ENCODE measurements around the gene CLDND1. TPM values are rescaled to one million over a fixed set of nuclear protein-coding genes. Genes with fewer than 3 reads are reported as not detected.

Gene CLDND1
- total and polyA plus RNA-seq, 7 donors = 17.1 to 301 (median 193) TPM

DNA sequence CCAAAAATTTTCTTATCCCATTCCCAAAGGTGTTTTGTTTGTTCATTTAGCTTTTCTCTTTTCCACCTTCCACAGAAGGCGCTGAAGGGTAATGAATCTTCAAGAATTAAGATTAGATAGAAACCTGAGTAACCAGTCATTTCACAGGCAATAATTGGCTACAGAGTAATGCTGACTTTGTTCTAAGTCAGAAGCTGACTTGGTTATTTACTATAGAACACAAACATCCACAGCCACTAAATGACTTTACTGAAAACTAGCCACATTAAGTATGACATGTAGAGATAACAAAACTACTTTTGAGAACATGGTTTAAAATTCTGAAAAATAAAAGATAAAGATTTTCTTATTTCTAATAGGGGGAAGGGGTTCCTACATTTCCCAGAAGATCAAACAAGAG lies 7.8 kb downstream of the CLDND1 start:
- H3K27ac ChIP-seq = no peak overlapping the region
- peaks cover 0 to 70% (median 10%) of the 10 kb centered on the region in 4 donors for H3K36me3 ChIP-seq
- WGBS, 2 donors = 97 to 98% methylated on average over 1 of the region's 1 CpG
- no peak for TF ChIP-seq POLR2AphosphoS5 (IDR thresholded peaks at IDR 0.05)
- TF ChIP-seq POLR2A (IDR thresholded peaks at IDR 0.05) = no peak
- TF ChIP-seq EP300 (IDR thresholded peaks at IDR 0.05) = no peak
- TF ChIP-seq, protein P1, sequence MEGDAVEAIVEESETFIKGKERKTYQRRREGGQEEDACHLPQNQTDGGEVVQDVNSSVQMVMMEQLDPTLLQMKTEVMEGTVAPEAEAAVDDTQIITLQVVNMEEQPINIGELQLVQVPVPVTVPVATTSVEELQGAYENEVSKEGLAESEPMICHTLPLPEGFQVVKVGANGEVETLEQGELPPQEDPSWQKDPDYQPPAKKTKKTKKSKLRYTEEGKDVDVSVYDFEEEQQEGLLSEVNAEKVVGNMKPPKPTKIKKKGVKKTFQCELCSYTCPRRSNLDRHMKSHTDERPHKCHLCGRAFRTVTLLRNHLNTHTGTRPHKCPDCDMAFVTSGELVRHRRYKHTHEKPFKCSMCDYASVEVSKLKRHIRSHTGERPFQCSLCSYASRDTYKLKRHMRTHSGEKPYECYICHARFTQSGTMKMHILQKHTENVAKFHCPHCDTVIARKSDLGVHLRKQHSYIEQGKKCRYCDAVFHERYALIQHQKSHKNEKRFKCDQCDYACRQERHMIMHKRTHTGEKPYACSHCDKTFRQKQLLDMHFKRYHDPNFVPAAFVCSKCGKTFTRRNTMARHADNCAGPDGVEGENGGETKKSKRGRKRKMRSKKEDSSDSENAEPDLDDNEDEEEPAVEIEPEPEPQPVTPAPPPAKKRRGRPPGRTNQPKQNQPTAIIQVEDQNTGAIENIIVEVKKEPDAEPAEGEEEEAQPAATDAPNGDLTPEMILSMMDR (IDR thresholded peaks at IDR 0.05) = no peak
- no peaks in the 10 kb centered on the region for H3K27me3 ChIP-seq
- no peaks in the 10 kb centered on the region for H3K9me3 ChIP-seq
- H3K4me1 ChIP-seq = peaks cover 0 to 12% (median 3%) of the 10 kb centered on the region in 4 donors
- intact Hi-C loops (cut with DNase I) = no loop called here
- H3K4me3 ChIP-seq = no peak overlapping the region
- DNase-seq = no peak

DNA sequence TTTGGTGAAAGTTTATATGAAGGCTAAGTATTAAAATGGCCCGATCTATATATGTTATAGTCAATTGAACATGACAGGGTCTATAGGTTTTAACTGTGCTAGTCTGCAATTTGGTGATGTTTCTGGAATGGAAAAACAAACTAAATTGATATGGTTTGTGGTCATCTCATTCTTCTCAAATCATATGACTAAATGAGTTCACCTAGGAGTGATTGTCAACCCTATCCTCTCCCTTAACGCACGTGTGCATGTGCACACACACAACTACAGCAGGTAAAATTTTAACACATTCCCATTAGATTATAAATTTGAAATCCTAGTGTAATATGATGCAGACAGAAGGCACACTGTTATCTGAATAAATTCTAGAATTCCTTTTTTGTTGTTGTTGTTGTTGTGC lies 9.0 kb downstream of the CLDND1 start:
- Histone ChIP-seq H3K27ac (no peak overlapping the region), H3K36me3 (peaks cover 0 to 65% (median 8%) of the 10 kb centered on the region in 4 donors), H3K27me3 (no peaks in the 10 kb centered on the region), H3K4me1 (peaks cover 0 to under 1% (median 0%) of the 10 kb centered on the region in 4 donors), H3K4me3 (no peak overlapping the region), H3K9me3 (no peaks in the 10 kb centered on the region)
- no peak for DNase-seq
- WGBS, 2 donors = 93 to 98% methylated on average over 3 of the region's 3 CpGs
- intact Hi-C loops (cut with DNase I) = no loop called here
- no peak for TF ChIP-seq POLR2AphosphoS5 (IDR thresholded peaks at IDR 0.05)
- TF ChIP-seq, protein P1 (IDR thresholded peaks at IDR 0.05) = no peak
- TF ChIP-seq EP300 (IDR thresholded peaks at IDR 0.05) = no peak

DNA sequence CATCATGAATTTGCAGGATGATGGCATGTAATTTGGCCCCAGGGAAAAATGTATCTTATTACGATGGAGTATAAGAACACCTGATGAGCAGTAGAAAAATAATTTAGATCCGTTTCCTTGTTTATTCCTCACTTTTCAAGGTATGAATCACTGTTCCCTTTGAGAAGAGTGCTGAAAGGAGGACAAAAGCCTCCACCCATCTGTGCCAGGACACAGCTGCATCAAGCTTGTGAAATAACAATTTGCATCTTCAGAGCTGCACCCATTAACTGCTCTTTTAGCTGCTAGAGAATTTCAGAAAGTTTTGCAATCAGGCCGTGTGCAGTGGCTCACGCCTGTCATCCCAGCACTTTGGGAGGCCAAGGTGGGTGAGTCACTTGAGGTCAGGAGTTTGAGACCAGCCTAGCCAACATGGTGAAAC lies 9.6 kb downstream of the CLDND1 start:
- TF ChIP-seq EP300 (IDR thresholded peaks at IDR 0.05) = no peak
- TF ChIP-seq POLR2A (IDR thresholded peaks at IDR 0.05) = no peak
- TF ChIP-seq POLR2AphosphoS5 (IDR thresholded peaks at IDR 0.05) = peak in 1 of 4 donors; percentile 17
- TF ChIP-seq, protein P1 (IDR thresholded peaks at IDR 0.05) = no peak
- peaks cover 0 to 59% (median 8%) of the 10 kb centered on the region in 4 donors for H3K36me3 ChIP-seq
- no peaks in the 10 kb centered on the region for H3K9me3 ChIP-seq
- 75 to 77% methylated on average over 4 of the region's 4 CpGs for WGBS, 2 donors
- no peak overlapping the region for H3K4me3 ChIP-seq
- no peaks in the 10 kb centered on the region for H3K4me1 ChIP-seq
- H3K27ac ChIP-seq = no peak overlapping the region
- H3K27me3 ChIP-seq = no peaks in the 10 kb centered on the region
- DNase-seq = no peak
- intact Hi-C loops (cut with DNase I) = no loop called here

DNA sequence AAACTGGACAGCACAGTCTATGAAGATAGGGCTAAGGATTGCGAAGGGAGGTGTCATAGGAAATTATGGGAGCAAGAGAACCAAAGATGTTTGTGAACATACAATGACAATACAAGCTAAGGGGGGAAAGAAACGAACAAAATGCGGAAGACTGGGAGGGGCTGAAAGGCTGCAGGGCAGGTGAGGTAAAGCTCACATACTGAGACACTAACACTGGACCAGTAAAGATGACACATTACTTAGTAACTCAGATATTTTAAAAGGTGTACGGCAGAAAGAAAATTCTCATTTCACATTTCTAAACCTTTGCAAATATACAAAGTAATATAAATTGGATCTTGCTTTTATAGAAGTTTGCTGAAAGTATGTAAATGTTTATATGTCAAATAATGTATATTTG lies 10.1 kb downstream of the CLDND1 start:
- peaks cover 0 to 53% (median 8%) of the 10 kb centered on the region in 4 donors for H3K36me3 ChIP-seq
- WGBS, 2 donors = 92 to 93% methylated on average over 4 of the region's 4 CpGs

More for the DNA sequence above, 10.1 kb downstream of the CLDND1 start:
- no peaks in the 10 kb centered on the region for H3K9me3 ChIP-seq
- TF ChIP-seq, protein P1 (IDR thresholded peaks at IDR 0.05) = no peak
- no peak for TF ChIP-seq POLR2A (IDR thresholded peaks at IDR 0.05)
- no peak for TF ChIP-seq EP300 (IDR thresholded peaks at IDR 0.05)
- TF ChIP-seq POLR2AphosphoS5 (IDR thresholded peaks at IDR 0.05) = no peak
- H3K27ac ChIP-seq = no peak overlapping the region
- no peaks in the 10 kb centered on the region for H3K27me3 ChIP-seq
- intact Hi-C loops (cut with DNase I) = no loop called here
- no peak overlapping the region for H3K4me3 ChIP-seq
- no peak for DNase-seq
- no peaks in the 10 kb centered on the region for H3K4me1 ChIP-seq

Measured in sigmoid colon (tissue), 7 donors.